Vagina (tissue), 2 donors: ENCODE results near the gene MAP6D1. TPM values are rescaled to one million over a fixed set of nuclear protein-coding genes. Genes with fewer than 3 reads are reported as not detected.

ENCODE experiments used
- DNase-seq, 2 donors: peaks; one replicate each; pipeline ENCODE4 v3.0.0-alpha.2; 2017; ENCODE audit errors: extremely low spot score in 2 of 2
- H3K27ac ChIP-seq: fragments of 200-600 bp; sonication (generic); one replicate; pipeline ENCODE4 v1.5.1; 2019
- H3K27me3 ChIP-seq: fragments of 200-600 bp; sonication (generic); one replicate; pipeline ENCODE4 v1.5.1; 2019
- H3K36me3 ChIP-seq, 2 donors: fragments of 200-600 bp; sonication (generic); one replicate each; pipeline ENCODE4 v1.5.1; 2017 to 2019
- H3K4me1 ChIP-seq: fragments of 200-600 bp; sonication (generic); one replicate; pipeline ENCODE4 v1.5.1; 2019
- H3K4me3 ChIP-seq, 2 donors: fragments of 200-600 bp; sonication (generic); 1 replicate in 1 of 2; 2 replicates in 1 of 2; pipeline ENCODE4 v1.5.1; 2016 to 2019
- H3K9me3 ChIP-seq: fragments of 200-600 bp; sonication (generic); one replicate; pipeline ENCODE4 v1.5.1; 2019
- CTCF ChIP-seq, 3 experiments: fragments of 450-650 bp in 2 of 3; fragments of 200-600 bp in 1 of 3; sonication (generic) in 1 of 3; IDR thresholded peaks; one replicate each; pipeline ENCODE4 v1.5.1; 2017 to 2019; ENCODE audit warnings: antibody characterized with exemption in 3 of 3, mild to moderate bottlenecking in 2 of 3, moderate library complexity in 2 of 3
- POLR2A ChIP-seq, 2 donors: fragments of 450-650 bp; IDR thresholded peaks; one replicate each; pipeline ENCODE4 v1.6.1; 2017; ENCODE audit warnings: antibody characterized with exemption in 2 of 2, mild to moderate bottlenecking in 2 of 2, moderate library complexity in 2 of 2
- POLR2AphosphoS5 ChIP-seq, 2 donors: sonication (generic); formaldehyde crosslinking; IDR thresholded peaks; one replicate each; pipeline ENCODE4 v1.9.0; 2017; ENCODE audit warnings: antibody characterized with exemption in 2 of 2, mild to moderate bottlenecking in 2 of 2, low read depth in 1 of 2; ENCODE audit not compliant: insufficient read depth in 1 of 2
- intact Hi-C: fragments of 100-400 bp; cut with DNase I; formaldehyde crosslinking; loops from one replicate; pipeline ENCODE4 v1.15.1; 2023
- total RNA-seq: library from RNA; depleted of rRNA; stranded (reverse); fragments of >200 nt; gene quantifications from one replicate; pipeline ENCODE4 v1.2.3, GENCODE V29; 2016

Gene MAP6D1
- total RNA-seq, 1 donor from 2014 or later = not detected

- no peak overlapping the region for H3K4me3 ChIP-seq
- no peaks in the 10 kb centered on the region for H3K27me3 ChIP-seq
- no peaks in the 10 kb centered on the region for H3K9me3 ChIP-seq
- intact Hi-C loops = no loop called here
- TF ChIP-seq POLR2A (IDR thresholded peaks at IDR 0.05) = no peak
- TF ChIP-seq CTCF (IDR thresholded peaks at IDR 0.05) = no peak
- TF ChIP-seq POLR2AphosphoS5 (IDR thresholded peaks at IDR 0.05; ENCODE audit: insufficient read depth in 1 of 2, low read depth in 1 of 2) = no peak
- no peak overlapping the region for H3K27ac ChIP-seq
- DNase-seq = no peak
- H3K4me1 ChIP-seq = no peaks in the 10 kb centered on the region
- peaks cover 0 to 60% of the 10 kb centered on the region in 2 donors for H3K36me3 ChIP-seq
Measured at GRCh38 chr3:183802989-183803388, 22.4 kb downstream of the MAP6D1 start.

- intact Hi-C loops = no loop called here
- TF ChIP-seq POLR2A (IDR thresholded peaks at IDR 0.05) = no peak
- TF ChIP-seq CTCF (IDR thresholded peaks at IDR 0.05) = no peak
- TF ChIP-seq POLR2AphosphoS5 (IDR thresholded peaks at IDR 0.05; ENCODE audit: insufficient read depth in 1 of 2, low read depth in 1 of 2) = no peak
- H3K4me3 ChIP-seq = no peak overlapping the region
- peaks cover 0 to 51% of the 10 kb centered on the region in 2 donors for H3K36me3 ChIP-seq
- no peaks in the 10 kb centered on the region for H3K27me3 ChIP-seq
- no peaks in the 10 kb centered on the region for H3K9me3 ChIP-seq
- DNase-seq = no peak
- no peak overlapping the region for H3K27ac ChIP-seq
- H3K4me1 ChIP-seq = no peaks in the 10 kb centered on the region
Measured at GRCh38 chr3:183801601-183802000, 23.8 kb downstream of the MAP6D1 start.

GRCh38 chr3:183800243-183800863 lies 25.0 kb downstream of the MAP6D1 start:
- Histone ChIP-seq H3K4me1 (no peaks in the 10 kb centered on the region), H3K9me3 (no peaks in the 10 kb centered on the region), H3K27me3 (no peaks in the 10 kb centered on the region), H3K36me3 (peaks cover 0 to 51% of the 10 kb centered on the region in 2 donors), H3K27ac (no peak overlapping the region), H3K4me3 (no peak overlapping the region)
- no peak for TF ChIP-seq CTCF (IDR thresholded peaks at IDR 0.05)
- no peak for TF ChIP-seq POLR2A (IDR thresholded peaks at IDR 0.05)
- no peak for TF ChIP-seq POLR2AphosphoS5 (IDR thresholded peaks at IDR 0.05; ENCODE audit: insufficient read depth in 1 of 2, low read depth in 1 of 2)
- no peak for DNase-seq
- intact Hi-C loops = no loop called here

- Histone ChIP-seq H3K4me3 (no peak overlapping the region), H3K9me3 (no peaks in the 10 kb centered on the region), H3K27ac (no peak overlapping the region), H3K36me3 (peaks cover 0 to 51% of the 10 kb centered on the region in 2 donors), H3K4me1 (no peaks in the 10 kb centered on the region), H3K27me3 (no peaks in the 10 kb centered on the region)
- no peak for DNase-seq
- intact Hi-C loops = no loop called here
- TF ChIP-seq POLR2A (IDR thresholded peaks at IDR 0.05) (no peak), CTCF (IDR thresholded peaks at IDR 0.05) (no peak), POLR2AphosphoS5 (IDR thresholded peaks at IDR 0.05; ENCODE audit: insufficient read depth in 1 of 2, low read depth in 1 of 2) (no peak)
Measured at GRCh38 chr3:183799461-183799860, 25.9 kb downstream of the MAP6D1 start.

- no peak for DNase-seq
- no peak for TF ChIP-seq POLR2A (IDR thresholded peaks at IDR 0.05)
- TF ChIP-seq POLR2AphosphoS5 (IDR thresholded peaks at IDR 0.05; ENCODE audit: insufficient read depth in 1 of 2, low read depth in 1 of 2) = no peak
- no peak for TF ChIP-seq CTCF (IDR thresholded peaks at IDR 0.05)
- Histone ChIP-seq H3K4me1 (no peaks in the 10 kb centered on the region), H3K27ac (no peak overlapping the region), H3K27me3 (no peaks in the 10 kb centered on the region), H3K36me3 (peaks cover 0 to 57% of the 10 kb centered on the region in 2 donors), H3K9me3 (no peaks in the 10 kb centered on the region), H3K4me3 (no peak overlapping the region)
- intact Hi-C loops = no loop called here
Measured at GRCh38 chr3:183797996-183798395, 27.4 kb downstream of the MAP6D1 start.
